GM12878 (cell line): ENCODE measurements around the gene IL1RL2. TPM values are rescaled to one million over a fixed set of nuclear protein-coding genes. Genes with fewer than 3 reads are reported as not detected.

Source experiments
- ATAC-seq: fragments of 200-7000 bp; cut with Tn5 transposase; 3 replicates; pipeline ENCODE4 v1.9.1; 2020; ENCODE audit warnings: mild to moderate bottlenecking, moderate library complexity
- BruUV-seq: library from RNA; stranded (reverse); fragments of 400-500 nt; replicated peaks from 2 replicates; lab custom pipeline; 2021; lab: Mats Ljungman, UMichigan
- CTCF ChIA-PET: fragments of 300-600 bp; sonication (Branson Sonifier 250); formaldehyde crosslinking; extraction: SDS; loops from one replicate; lab custom pipeline; 2021; ENCODE audit warnings: inconsistent platforms; lab: Yijun Ruan, JAX
- POLR2A ChIA-PET: fragments of 350-600 bp; formaldehyde crosslinking; extraction: SDS; loops from one replicate; lab custom pipeline; 2021; ENCODE audit warnings: inconsistent platforms; lab: Charles Lee
- RAD21 ChIA-PET: fragments of 300-600 bp; sonication (Branson Sonifier 250); formaldehyde crosslinking; loops from one replicate; lab custom pipeline; 2023; ENCODE audit warnings: antibody characterized with exemption; ENCODE audit not compliant: unreplicated experiment; lab: Charles Lee
- SMC1A ChIA-PET: fragments of 300-600 bp; sonication (Branson Sonifier 250); formaldehyde crosslinking; loops from one replicate; lab custom pipeline; 2023; ENCODE audit not compliant: unreplicated experiment, uncharacterized antibody; lab: Charles Lee
- DNase-seq: peaks from one replicate; pipeline ENCODE4 v3.0.0-alpha.2; 2011; ENCODE audit warnings: low read depth, low spot score
- FAIRE-seq: peaks from 3 replicates; lab custom pipeline; 2011; peaks lifted over from hg19 to GRCh38; lab: Jason Lieb, UNC
- H2AFZ ChIP-seq: 2 replicates; pipeline ENCODE4 v1.6.0; 2011; ENCODE audit warnings: low read depth, low read length, control low read depth; ENCODE audit not compliant: control insufficient read depth
- H3K27ac ChIP-seq: 2 replicates; pipeline ENCODE4 v1.5.1; 2011; ENCODE audit warnings: control low read depth; ENCODE audit not compliant: control insufficient read depth, insufficient read depth
- H3K27me3 ChIP-seq, 2 experiments: replicated peaks in 1 of 2; 2 replicates each; pipeline versions ENCODE4 v1.6.0 to v1.6.1; 2011; ENCODE audit warnings: low read length in 1 of 2; ENCODE audit not compliant: control insufficient read depth in 2 of 2, insufficient read depth in 2 of 2
- H3K36me3 ChIP-seq, 2 experiments: 2 replicates each; pipeline ENCODE4 v1.5.1; 2011; ENCODE audit warnings: low read length in 1 of 2; ENCODE audit not compliant: control insufficient read depth in 2 of 2, insufficient read depth in 2 of 2
- H3K4me1 ChIP-seq: 2 replicates; pipeline ENCODE4 v1.6.1; 2011; ENCODE audit warnings: mild to moderate bottlenecking, low read length, moderate library complexity, mixed read lengths; ENCODE audit not compliant: control insufficient read depth, insufficient read depth
- H3K4me2 ChIP-seq: 2 replicates; pipeline ENCODE4 v1.6.0; 2011; ENCODE audit warnings: control low read depth; ENCODE audit not compliant: control insufficient read depth, insufficient read depth
- H3K4me3 ChIP-seq: fragments of 200-600 bp; sonication (generic); 2 replicates; pipeline ENCODE4 v1.5.1; 2016
- H3K79me2 ChIP-seq: 2 replicates; pipeline ENCODE4 v1.6.0; 2011; ENCODE audit warnings: low read length; ENCODE audit not compliant: control insufficient read depth, insufficient read depth
- H3K9ac ChIP-seq: 2 replicates; pipeline ENCODE4 v1.8.0; 2011; ENCODE audit warnings: low read length, control low read depth, mixed read lengths; ENCODE audit not compliant: control insufficient read depth, insufficient read depth
- H3K9me3 ChIP-seq: replicated peaks from 3 replicates; pipeline ENCODE4 v1.5.1; 2011; ENCODE audit warnings: mild to moderate bottlenecking, low read length; ENCODE audit not compliant: control insufficient read depth, insufficient read depth
- H4K20me1 ChIP-seq: 2 replicates; pipeline ENCODE4 v1.6.0; 2011; ENCODE audit not compliant: control insufficient read depth, insufficient read depth
- CEBPZ ChIP-seq: fragments of 150-350 bp; IDR thresholded peaks from 2 replicates; pipeline ENCODE4 v1.6.1; 2016; ENCODE audit warnings: low read depth, low read length
- ELK1 ChIP-seq: IDR thresholded peaks from 2 replicates; pipeline ENCODE4 v1.6.1; 2012; ENCODE audit warnings: low read depth, low read length, improper control_type of control experiment
- FOS ChIP-seq: IDR thresholded peaks from 3 replicates; pipeline ENCODE4 v1.6.1; 2011; ENCODE audit warnings: borderline replicate concordance; ENCODE audit not compliant: insufficient read length; ENCODE audit errors: extremely low read depth
- FOXM1 ChIP-seq: IDR thresholded peaks from 2 replicates; pipeline ENCODE4 v1.6.1; 2012; ENCODE audit warnings: low read depth, mild to moderate bottlenecking, inconsistent platforms, low read length, moderate library complexity
- MLLT1 ChIP-seq: fragments of 450-650 bp; IDR thresholded peaks from 2 replicates; pipeline ENCODE4 v1.6.1; 2016; ENCODE audit warnings: mild to moderate bottlenecking
- MTA3 ChIP-seq: IDR thresholded peaks from 2 replicates; pipeline ENCODE4 v1.6.1; 2012; ENCODE audit warnings: low read length, inconsistent platforms, borderline replicate concordance
- NFIC ChIP-seq: IDR thresholded peaks from 2 replicates; pipeline ENCODE4 v1.6.1; 2012; ENCODE audit warnings: low read depth, mild to moderate bottlenecking, inconsistent platforms, low read length, moderate library complexity
- NFYA ChIP-seq: IDR thresholded peaks from 2 replicates; pipeline ENCODE4 v1.6.1; 2011; ENCODE audit warnings: low read depth, mild to moderate bottlenecking, low read length, improper control_type of control experiment, borderline replicate concordance
- RB1 ChIP-seq: fragments of 450-650 bp; formaldehyde crosslinking; IDR thresholded peaks from 2 replicates; pipeline ENCODE4 v1.6.1; 2017; ENCODE audit warnings: mild to moderate bottlenecking, borderline replicate concordance
- SIX5 ChIP-seq: IDR thresholded peaks from 2 replicates; pipeline ENCODE4 v1.6.1; 2011; ENCODE audit warnings: mild to moderate bottlenecking, low read depth, low read length, moderate library complexity; ENCODE audit not compliant: severe bottlenecking
- SMARCA5 ChIP-seq: fragments of 450-650 bp; IDR thresholded peaks from 2 replicates; pipeline ENCODE4 v1.6.1; 2017; ENCODE audit warnings: mild to moderate bottlenecking
- SREBF1 ChIP-seq: IDR thresholded peaks from 2 replicates; pipeline ENCODE4 v1.6.1; 2012; ENCODE audit warnings: mild to moderate bottlenecking, low read length
- WGBS: methylation state at CpG from one replicate; pipeline ENCODE4 v1.1.6; 2016; ENCODE audit warnings: low lambda C conversion rate; ENCODE audit not compliant: insufficient replicate concordance, insufficient coverage; ENCODE audit errors: missing lambda C conversion rate; 5-methylcytosine and 5-hydroxymethylcytosine counted together
- in situ Hi-C: fragments of 300-500 bp; cut with MboI; formaldehyde crosslinking; loops from 9 replicates; pipeline ENCODE4 v1.14.3; 2018; ENCODE audit warnings: mixed read lengths
- intact Hi-C: fragments of 100-400 bp; cut with micrococcal nuclease; formaldehyde crosslinking; loops from one replicate; pipeline ENCODE4 v1.14.2; 2022; ENCODE audit not compliant: unreplicated experiment
- polyA plus RNA-seq, 11 experiments: library from polyadenylated mRNA; depleted of rRNA in 4 of 11; unstranded in 6 of 11; stranded (reverse) in 5 of 11; fragments of >200 nt; fragmentation: Nextera tagmentation in 4 of 11; fragmentation: Illumina TruSeq in 1 of 11; extraction: Ambion mirVana in 4 of 11; extraction: Trizol in 1 of 11; gene quantifications; 1 replicate in 1 of 11; 2 replicates in 10 of 11; pipeline versions ENCODE4 v1.2.1 to v1.2.3, GENCODE V29; 2011 to 2016; ENCODE audit warnings: inconsistent platforms in 2 of 11, missing spikeins in 2 of 11, low read depth in 1 of 11
- total RNA-seq, 4 experiments: library from RNA; depleted of rRNA in 3 of 4; stranded (reverse); fragments of >200 nt in 3 of 4; fragmentation: Illumina TruSeq in 1 of 4; extraction: Trizol in 1 of 4; gene quantifications; 2 replicates each; pipeline versions ENCODE4 v1.2.1 to v1.2.3, GENCODE V29; 2013 to 2021
- TF ChIP-seq, protein P1 (sequence below): fragments of 450-650 bp; IDR thresholded peaks from 2 replicates; pipeline ENCODE4 v1.6.1; 2017; ENCODE audit warnings: mild to moderate bottlenecking, low read depth, inconsistent platforms; ENCODE audit not compliant: poor library complexity, severe bottlenecking

IL1RL2 gene
- total and polyA plus RNA-seq, 10 of the 15 experiments (the other 5 are each of a cell fraction or from before 2014, with no cell fraction given), result not detected

DNA sequence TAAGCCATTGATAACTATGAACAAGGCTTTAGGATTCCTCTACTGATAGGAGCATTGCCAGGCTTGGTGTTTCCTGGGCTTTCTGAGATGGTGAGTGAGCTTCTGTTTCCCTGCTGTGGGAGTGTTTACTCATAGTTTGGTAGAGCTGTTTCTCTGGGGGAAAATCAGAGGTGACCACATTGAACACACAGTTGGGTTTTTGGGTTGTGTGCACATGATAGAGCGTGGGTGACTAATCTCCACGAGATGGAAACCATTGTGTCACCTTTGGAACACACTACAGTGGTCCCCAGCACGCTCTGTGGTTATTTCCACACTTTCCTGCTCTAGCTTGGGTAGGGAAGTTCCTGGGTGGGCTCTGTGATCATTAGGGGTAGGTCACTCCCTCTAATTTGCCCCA lies 38.9 kb upstream of the IL1RL2 start (continued):
- TF ChIP-seq NFYA (no peak), ELK1 (no peak), FOXM1 (no peak), NFIC (no peak), SIX5 (no peak)
- TF ChIP-seq, protein P1, sequence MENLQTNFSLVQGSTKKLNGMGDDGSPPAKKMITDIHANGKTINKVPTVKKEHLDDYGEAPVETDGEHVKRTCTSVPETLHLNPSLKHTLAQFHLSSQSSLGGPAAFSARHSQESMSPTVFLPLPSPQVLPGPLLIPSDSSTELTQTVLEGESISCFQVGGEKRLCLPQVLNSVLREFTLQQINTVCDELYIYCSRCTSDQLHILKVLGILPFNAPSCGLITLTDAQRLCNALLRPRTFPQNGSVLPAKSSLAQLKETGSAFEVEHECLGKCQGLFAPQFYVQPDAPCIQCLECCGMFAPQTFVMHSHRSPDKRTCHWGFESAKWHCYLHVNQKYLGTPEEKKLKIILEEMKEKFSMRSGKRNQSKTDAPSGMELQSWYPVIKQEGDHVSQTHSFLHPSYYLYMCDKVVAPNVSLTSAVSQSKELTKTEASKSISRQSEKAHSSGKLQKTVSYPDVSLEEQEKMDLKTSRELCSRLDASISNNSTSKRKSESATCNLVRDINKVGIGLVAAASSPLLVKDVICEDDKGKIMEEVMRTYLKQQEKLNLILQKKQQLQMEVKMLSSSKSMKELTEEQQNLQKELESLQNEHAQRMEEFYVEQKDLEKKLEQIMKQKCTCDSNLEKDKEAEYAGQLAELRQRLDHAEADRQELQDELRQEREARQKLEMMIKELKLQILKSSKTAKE, result no peak

GRCh38 chr2:102149243-102149642 lies 37.6 kb upstream of the IL1RL2 start:
- POLR2A ChIA-PET, result no interaction called here
- in situ Hi-C loops, result no loop called here
- FAIRE-seq, result no peak
- TF ChIP-seq FOS (no peak), SREBF1 (no peak), MTA3 (no peak), ELK1 (no peak), SMARCA5 (no peak), MLLT1 (no peak), NFYA (no peak), CEBPZ (no peak), RB1 (no peak)

More at GRCh38 chr2:102149243-102149642, 37.6 kb upstream of the IL1RL2 start:
- intact Hi-C loops, result no loop called here
- ChIA-PET CTCF (interaction anchor here (0.6 to 1.3 kb wide), 2 partner anchors 103 to 129 kb away, joined by 3 read pairs; no protein-coding TSS in a partner anchor), RAD21 (no interaction called here), SMC1A (interaction anchor here (0.9 to 1.9 kb wide), 2 partner anchors 9 to 10 kb away, joined by 3 to 7 read pairs; no protein-coding TSS in a partner anchor)
- BruUV-seq, result no TSS peak
- DNase-seq (no peak), ATAC-seq (no peak)
- Histone ChIP-seq H3K9me3 (peaks cover 41% of the 10 kb centered on the region; the same call in 2 of the 3 replicates), H3K9ac (no peak overlapping the region), H3K4me2 (no peak overlapping the region), H3K27me3 (no peaks in the 10 kb centered on the region), H2AFZ (no peak overlapping the region), H3K79me2 (no peaks in the 10 kb centered on the region), H3K36me3 (peaks cover 0 to 2% of the 10 kb centered on the region in 2 experiments; a peak in 2 of 4 replicates), H4K20me1 (no peaks in the 10 kb centered on the region), H3K4me1 (no peaks in the 10 kb centered on the region), H3K27ac (no peak overlapping the region), H3K4me3 (no peak overlapping the region)
- 0% methylated on average over 2 of the region's 2 CpGs for WGBS
